ENCODE measurements around the gene MITF. TPM values are rescaled to one million over a fixed set of nuclear protein-coding genes. Genes with fewer than 3 reads are reported as not detected.

Gene MITF
- polyA plus RNA-seq, 1 donor (not counting 4 experiments of a cell fraction or from before 2014, with no cell fraction given) = 2.7 TPM

- H2AFZ ChIP-seq (ENCODE audit: control insufficient read depth, low read length) = no peak overlapping the region
- no peaks in the 10 kb centered on the region for H3K27me3 ChIP-seq (ENCODE audit: control insufficient read depth, extremely low read depth, insufficient read depth, low read length)
- no peak overlapping the region for H3K9ac ChIP-seq (ENCODE audit: control insufficient read depth, extremely low read depth, insufficient read depth, low read length)
- DNase-seq (ENCODE audit: low read depth, low spot score) (no peak), FAIRE-seq (no peak)
- no peaks in the 10 kb centered on the region for H3K36me3 ChIP-seq (ENCODE audit: control insufficient read depth in 2 of 2, extremely low read depth in 1 of 2, insufficient read depth in 2 of 2, low read length in 2 of 2)
- no peak overlapping the region for H3K4me2 ChIP-seq (ENCODE audit: control insufficient read depth, extremely low read depth, insufficient read depth, low read depth, low read length)
- no peaks in the 10 kb centered on the region for H4K20me1 ChIP-seq (ENCODE audit: control insufficient read depth, extremely low read depth, insufficient read depth, low read length)
- dilution Hi-C loops (cut with MboI; ENCODE audit: extremely low pct_ligation_motif_present, low sequenced_read_pairs) = no loop called here
- peaks cover 45% of the 10 kb centered on the region for H3K4me1 ChIP-seq (ENCODE audit: control insufficient read depth, extremely low read depth, insufficient read depth, low read length)
- H3K79me2 ChIP-seq (ENCODE audit: control insufficient read depth, insufficient read depth, low read length) = no peaks in the 10 kb centered on the region
- no peak for TF ChIP-seq EZH2 (IDR thresholded peaks at IDR 0.05; ENCODE audit: low read length)
- TF ChIP-seq CTCF (optimal IDR thresholded peaks at IDR 0.05 in 1 of 3, IDR thresholded peaks at IDR 0.05 in 1 of 3, conservative IDR thresholded peaks at IDR 0.05 in 1 of 3; ENCODE audit: extremely low read depth in 1 of 3, insufficient read depth in 2 of 3, low read length in 3 of 3) = no peak
- H3K9me3 ChIP-seq (ENCODE audit: control insufficient read depth, low read depth, low read length) = no peaks in the 10 kb centered on the region
- no peaks in the 10 kb centered on the region for H3K9me1 ChIP-seq (ENCODE audit: control insufficient read depth, extremely low read depth, insufficient read depth, low read length)
- no peak overlapping the region for H3K4me3 ChIP-seq (ENCODE audit: control insufficient read depth in 2 of 3, extremely low read depth in 1 of 3, insufficient read depth in 2 of 3, low read depth in 1 of 3, low read length in 3 of 3)
- H3K27ac ChIP-seq (ENCODE audit: control insufficient read depth, insufficient read depth, low read length) = no peak overlapping the region
Measured at GRCh38 chr3:69764861-69765260, 25.6 kb downstream of the MITF start.

GRCh38 chr3:69766638-69767037 is 27.4 kb downstream of the MITF start:
- DNase-seq (ENCODE audit: low read depth, low spot score) (no peak), FAIRE-seq (peak; percentile 72)
- no peaks in the 10 kb centered on the region for H3K27me3 ChIP-seq (ENCODE audit: control insufficient read depth, extremely low read depth, insufficient read depth, low read length)
- no peaks in the 10 kb centered on the region for H3K79me2 ChIP-seq (ENCODE audit: control insufficient read depth, insufficient read depth, low read length)
- no peaks in the 10 kb centered on the region for H3K36me3 ChIP-seq (ENCODE audit: control insufficient read depth in 2 of 2, extremely low read depth in 1 of 2, insufficient read depth in 2 of 2, low read length in 2 of 2)
- no peaks in the 10 kb centered on the region for H4K20me1 ChIP-seq (ENCODE audit: control insufficient read depth, extremely low read depth, insufficient read depth, low read length)
- H3K9me1 ChIP-seq (ENCODE audit: control insufficient read depth, extremely low read depth, insufficient read depth, low read length) = no peaks in the 10 kb centered on the region
- H3K4me2 ChIP-seq (ENCODE audit: control insufficient read depth, extremely low read depth, insufficient read depth, low read depth, low read length) = no peak overlapping the region
- peaks cover 61% of the 10 kb centered on the region for H3K4me1 ChIP-seq (ENCODE audit: control insufficient read depth, extremely low read depth, insufficient read depth, low read length)
- H3K9ac ChIP-seq (ENCODE audit: control insufficient read depth, extremely low read depth, insufficient read depth, low read length) = no peak overlapping the region
- no peak for TF ChIP-seq CTCF (optimal IDR thresholded peaks at IDR 0.05 in 1 of 3, IDR thresholded peaks at IDR 0.05 in 1 of 3, conservative IDR thresholded peaks at IDR 0.05 in 1 of 3; ENCODE audit: extremely low read depth in 1 of 3, insufficient read depth in 2 of 3, low read length in 3 of 3)
- TF ChIP-seq EZH2 (IDR thresholded peaks at IDR 0.05; ENCODE audit: low read length) = no peak
- H3K9me3 ChIP-seq (ENCODE audit: control insufficient read depth, low read depth, low read length) = no peaks in the 10 kb centered on the region
- dilution Hi-C loops (cut with MboI; ENCODE audit: extremely low pct_ligation_motif_present, low sequenced_read_pairs) = no loop called here
- no peak overlapping the region for H3K4me3 ChIP-seq (ENCODE audit: control insufficient read depth in 2 of 3, extremely low read depth in 1 of 3, insufficient read depth in 2 of 3, low read depth in 1 of 3, low read length in 3 of 3)
- no peak overlapping the region for H3K27ac ChIP-seq (ENCODE audit: control insufficient read depth, insufficient read depth, low read length)
- no peak overlapping the region for H2AFZ ChIP-seq (ENCODE audit: control insufficient read depth, low read length)

Data from keratinocyte (primary cell).